GM23338 (cell line): ENCODE data around the gene PHTF1. TPM values are rescaled to one million over a fixed set of nuclear protein-coding genes. Genes with fewer than 3 reads are reported as not detected.

ENCODE experiments used
- ATAC-seq: fragments of 200-7000 bp; cut with Tn5 transposase; 3 replicates; pipeline ENCODE4 v1.9.1; 2020
- DNase-seq: peaks from one replicate; pipeline ENCODE4 v3.0.0-alpha.2; 2015; ENCODE audit warnings: low spot score
- H2AFZ ChIP-seq: fragments of 200-600 bp; sonication (generic); 2 replicates; pipeline ENCODE4 v1.8.0; 2016; ENCODE audit warnings: antibody characterized with exemption, mild to moderate bottlenecking, moderate library complexity
- H3F3A ChIP-seq: fragments of 200-600 bp; sonication (generic); replicated peaks from 2 replicates; pipeline ENCODE4 v1.8.0; 2017; ENCODE audit warnings: antibody characterized with exemption, mixed run types, low read depth
- H3K27ac ChIP-seq: fragments of 200-600 bp; sonication (generic); 2 replicates; pipeline ENCODE4 v1.6.1; 2016; ENCODE audit warnings: low read depth
- H3K27me3 ChIP-seq: fragments of 200-600 bp; sonication (generic); 2 replicates; pipeline ENCODE4 v1.8.0; 2016; ENCODE audit warnings: mild to moderate bottlenecking, mixed run types, moderate library complexity; ENCODE audit not compliant: insufficient read depth
- H3K36me3 ChIP-seq: fragments of 200-600 bp; sonication (generic); 2 replicates; pipeline ENCODE4 v1.8.0; 2016; ENCODE audit warnings: mild to moderate bottlenecking; ENCODE audit not compliant: insufficient read depth
- H3K4me1 ChIP-seq: fragments of 200-600 bp; sonication (generic); 2 replicates; pipeline ENCODE4 v1.8.0; 2016; ENCODE audit warnings: mild to moderate bottlenecking, moderate library complexity; ENCODE audit not compliant: insufficient read depth
- H3K4me2 ChIP-seq: fragments of 200-600 bp; sonication (generic); 2 replicates; pipeline ENCODE4 v1.7.1; 2017; ENCODE audit warnings: mixed run types
- H3K4me3 ChIP-seq: fragments of 200-600 bp; sonication (generic); 2 replicates; pipeline ENCODE4 v1.6.1; 2016; ENCODE audit warnings: mixed run types
- H3K79me2 ChIP-seq: fragments of 200-600 bp; sonication (generic); replicated peaks from 2 replicates; pipeline ENCODE4 v1.8.0; 2017; ENCODE audit warnings: mild to moderate bottlenecking; ENCODE audit not compliant: insufficient read depth
- H3K9me2 ChIP-seq: fragments of 200-600 bp; sonication (generic); 2 replicates; pipeline ENCODE4 v1.8.0; 2017; ENCODE audit not compliant: insufficient read depth
- H4K20me1 ChIP-seq: fragments of 200-600 bp; sonication (generic); replicated peaks from 2 replicates; pipeline ENCODE4 v1.8.0; 2017; ENCODE audit warnings: mild to moderate bottlenecking; ENCODE audit not compliant: insufficient read depth
- H3K27ac Mint-ChIP-seq: 2 replicates; pipeline ENCODE4 v1.8.0; 2020; ENCODE audit warnings: inconsistent platforms, mild to moderate bottlenecking, moderate library complexity, mixed read lengths
- H3K27me3 Mint-ChIP-seq: 3 replicates; pipeline ENCODE4 v1.8.0; 2022; ENCODE audit warnings: low read depth, mild to moderate bottlenecking, moderate library complexity, mixed read lengths, inconsistent platforms; ENCODE audit not compliant: insufficient read depth, poor library complexity
- H3K36me3 Mint-ChIP-seq: 3 replicates; pipeline ENCODE4 v1.8.0; 2021; ENCODE audit warnings: low read depth, mild to moderate bottlenecking, inconsistent platforms, moderate library complexity, mixed read lengths
- H3K4me1 Mint-ChIP-seq: 3 replicates; pipeline ENCODE4 v1.8.0; 2020; ENCODE audit warnings: mild to moderate bottlenecking, inconsistent platforms, mixed read lengths
- H3K4me3 Mint-ChIP-seq: 3 replicates; pipeline ENCODE4 v1.8.0; 2021; ENCODE audit warnings: moderate library complexity, mild to moderate bottlenecking, inconsistent platforms, mixed read lengths
- H3K9me3 Mint-ChIP-seq: 3 replicates; pipeline ENCODE4 v1.8.0; 2020; ENCODE audit warnings: moderate library complexity, mild to moderate bottlenecking, inconsistent platforms, mixed read lengths
- CREB1 ChIP-seq: fragments of 250-450 bp; sonication (Bioruptor Pico); IDR thresholded peaks from 2 replicates; pipeline ENCODE4 v1.5.0; 2020; ENCODE audit warnings: low read depth, mild to moderate bottlenecking, moderate library complexity
- EZH2 ChIP-seq: fragments of 200-600 bp; sonication (generic); IDR thresholded peaks from one replicate; pipeline ENCODE4 v1.8.0; 2017; ENCODE audit warnings: antibody characterized with exemption, mild to moderate bottlenecking, low read depth; ENCODE audit not compliant: unreplicated experiment
- EZH2phosphoT487 ChIP-seq: fragments of 200-600 bp; sonication (generic); IDR thresholded peaks from one replicate; pipeline ENCODE4 v1.8.1; 2018; ENCODE audit warnings: antibody characterized with exemption; ENCODE audit not compliant: unreplicated experiment
- JUNB ChIP-seq: IDR thresholded peaks from one replicate; pipeline ENCODE4 v1.6.1; 2016; ENCODE audit warnings: antibody characterized with exemption; ENCODE audit not compliant: unreplicated experiment
- POLR2AphosphoS5 ChIP-seq: IDR thresholded peaks from 2 replicates; pipeline ENCODE4 v1.6.1; 2016; ENCODE audit warnings: antibody characterized with exemption, low read depth
- STAT1 ChIP-seq: IDR thresholded peaks from one replicate; pipeline ENCODE4 v1.6.1; 2016; ENCODE audit warnings: antibody characterized with exemption; ENCODE audit not compliant: unreplicated experiment
- ZNF114 ChIP-seq: fragments of 250-450 bp; sonication (Bioruptor Pico); IDR thresholded peaks from 2 replicates; pipeline ENCODE4 v1.5.0; 2020; ENCODE audit warnings: mild to moderate bottlenecking, moderate library complexity
- polyA plus RNA-seq: library from polyadenylated mRNA; unstranded; fragments of >200 nt; fragmentation: Nextera tagmentation; extraction: Ambion mirVana; gene quantifications from 2 replicates; pipeline ENCODE4 v1.2.1, GENCODE V29; 2016
- total RNA-seq: library from RNA; depleted of rRNA; stranded (reverse); fragments of >200 nt; shearing (Covaris generic); gene quantifications from 2 replicates; pipeline ENCODE4 v1.2.3, GENCODE V29; 2014
- TF ChIP-seq, protein P1 (sequence below): IDR thresholded peaks from 2 replicates; pipeline ENCODE4 v1.6.1; 2016; ENCODE audit warnings: antibody characterized with exemption
- TF ChIP-seq, protein P2 (sequence below), 2 experiments: fragments of 200-600 bp in 1 of 2; sonication (generic) in 1 of 2; conservative IDR thresholded peaks; 2 replicates each; pipeline versions ENCODE4 v1.5.1 to v1.6.1; 2016 to 2017; ENCODE audit warnings: antibody characterized with exemption in 2 of 2, low read depth in 2 of 2, mild to moderate bottlenecking in 2 of 2, moderate library complexity in 1 of 2
- TF ChIP-seq, protein P3 (sequence below): IDR thresholded peaks from one replicate; pipeline ENCODE4 v1.6.1; 2018; ENCODE audit warnings: antibody characterized with exemption; ENCODE audit not compliant: unreplicated experiment
- TF ChIP-seq, protein P4 (sequence below): fragments of 250-450 bp; sonication (Bioruptor Pico); IDR thresholded peaks from 2 replicates; pipeline ENCODE4 v1.5.0; 2020; ENCODE audit warnings: mild to moderate bottlenecking, moderate library complexity

Gene PHTF1
- total and polyA plus RNA-seq, 2 experiments from 2014 or later: 19.1 to 21.6 TPM

- H3K79me2 ChIP-seq: no peaks in the 10 kb centered on the region
- Mint-ChIP-seq H3K4me1 (no peaks in the 10 kb centered on the region), H3K36me3 (no peaks in the 10 kb centered on the region), H3K9me3 (no peaks in the 10 kb centered on the region), H3K27me3 (no peaks in the 10 kb centered on the region), H3K27ac (no peak overlapping the region), H3K4me3 (no peak overlapping the region)
- no peaks in the 10 kb centered on the region for H3K36me3 ChIP-seq
- no peak for TF ChIP-seq STAT1
- no peak for TF ChIP-seq ZNF114
- no peak for TF ChIP-seq EZH2
- TF ChIP-seq, protein P1, sequence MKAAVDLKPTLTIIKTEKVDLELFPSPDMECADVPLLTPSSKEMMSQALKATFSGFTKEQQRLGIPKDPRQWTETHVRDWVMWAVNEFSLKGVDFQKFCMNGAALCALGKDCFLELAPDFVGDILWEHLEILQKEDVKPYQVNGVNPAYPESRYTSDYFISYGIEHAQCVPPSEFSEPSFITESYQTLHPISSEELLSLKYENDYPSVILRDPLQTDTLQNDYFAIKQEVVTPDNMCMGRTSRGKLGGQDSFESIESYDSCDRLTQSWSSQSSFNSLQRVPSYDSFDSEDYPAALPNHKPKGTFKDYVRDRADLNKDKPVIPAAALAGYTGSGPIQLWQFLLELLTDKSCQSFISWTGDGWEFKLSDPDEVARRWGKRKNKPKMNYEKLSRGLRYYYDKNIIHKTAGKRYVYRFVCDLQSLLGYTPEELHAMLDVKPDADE: no peak
- no peak for TF ChIP-seq EZH2phosphoT487
- TF ChIP-seq, protein P2, sequence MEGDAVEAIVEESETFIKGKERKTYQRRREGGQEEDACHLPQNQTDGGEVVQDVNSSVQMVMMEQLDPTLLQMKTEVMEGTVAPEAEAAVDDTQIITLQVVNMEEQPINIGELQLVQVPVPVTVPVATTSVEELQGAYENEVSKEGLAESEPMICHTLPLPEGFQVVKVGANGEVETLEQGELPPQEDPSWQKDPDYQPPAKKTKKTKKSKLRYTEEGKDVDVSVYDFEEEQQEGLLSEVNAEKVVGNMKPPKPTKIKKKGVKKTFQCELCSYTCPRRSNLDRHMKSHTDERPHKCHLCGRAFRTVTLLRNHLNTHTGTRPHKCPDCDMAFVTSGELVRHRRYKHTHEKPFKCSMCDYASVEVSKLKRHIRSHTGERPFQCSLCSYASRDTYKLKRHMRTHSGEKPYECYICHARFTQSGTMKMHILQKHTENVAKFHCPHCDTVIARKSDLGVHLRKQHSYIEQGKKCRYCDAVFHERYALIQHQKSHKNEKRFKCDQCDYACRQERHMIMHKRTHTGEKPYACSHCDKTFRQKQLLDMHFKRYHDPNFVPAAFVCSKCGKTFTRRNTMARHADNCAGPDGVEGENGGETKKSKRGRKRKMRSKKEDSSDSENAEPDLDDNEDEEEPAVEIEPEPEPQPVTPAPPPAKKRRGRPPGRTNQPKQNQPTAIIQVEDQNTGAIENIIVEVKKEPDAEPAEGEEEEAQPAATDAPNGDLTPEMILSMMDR (conservative IDR thresholded peaks at IDR 0.05; ENCODE audit: low read depth in 2 of 2): no peak
- no peak for TF ChIP-seq JUNB
- TF ChIP-seq, protein P3, sequence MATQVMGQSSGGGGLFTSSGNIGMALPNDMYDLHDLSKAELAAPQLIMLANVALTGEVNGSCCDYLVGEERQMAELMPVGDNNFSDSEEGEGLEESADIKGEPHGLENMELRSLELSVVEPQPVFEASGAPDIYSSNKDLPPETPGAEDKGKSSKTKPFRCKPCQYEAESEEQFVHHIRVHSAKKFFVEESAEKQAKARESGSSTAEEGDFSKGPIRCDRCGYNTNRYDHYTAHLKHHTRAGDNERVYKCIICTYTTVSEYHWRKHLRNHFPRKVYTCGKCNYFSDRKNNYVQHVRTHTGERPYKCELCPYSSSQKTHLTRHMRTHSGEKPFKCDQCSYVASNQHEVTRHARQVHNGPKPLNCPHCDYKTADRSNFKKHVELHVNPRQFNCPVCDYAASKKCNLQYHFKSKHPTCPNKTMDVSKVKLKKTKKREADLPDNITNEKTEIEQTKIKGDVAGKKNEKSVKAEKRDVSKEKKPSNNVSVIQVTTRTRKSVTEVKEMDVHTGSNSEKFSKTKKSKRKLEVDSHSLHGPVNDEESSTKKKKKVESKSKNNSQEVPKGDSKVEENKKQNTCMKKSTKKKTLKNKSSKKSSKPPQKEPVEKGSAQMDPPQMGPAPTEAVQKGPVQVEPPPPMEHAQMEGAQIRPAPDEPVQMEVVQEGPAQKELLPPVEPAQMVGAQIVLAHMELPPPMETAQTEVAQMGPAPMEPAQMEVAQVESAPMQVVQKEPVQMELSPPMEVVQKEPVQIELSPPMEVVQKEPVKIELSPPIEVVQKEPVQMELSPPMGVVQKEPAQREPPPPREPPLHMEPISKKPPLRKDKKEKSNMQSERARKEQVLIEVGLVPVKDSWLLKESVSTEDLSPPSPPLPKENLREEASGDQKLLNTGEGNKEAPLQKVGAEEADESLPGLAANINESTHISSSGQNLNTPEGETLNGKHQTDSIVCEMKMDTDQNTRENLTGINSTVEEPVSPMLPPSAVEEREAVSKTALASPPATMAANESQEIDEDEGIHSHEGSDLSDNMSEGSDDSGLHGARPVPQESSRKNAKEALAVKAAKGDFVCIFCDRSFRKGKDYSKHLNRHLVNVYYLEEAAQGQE: no peak
- no peak for TF ChIP-seq CREB1 (CRISPR knock-in tag)
- TF ChIP-seq, protein P4, sequence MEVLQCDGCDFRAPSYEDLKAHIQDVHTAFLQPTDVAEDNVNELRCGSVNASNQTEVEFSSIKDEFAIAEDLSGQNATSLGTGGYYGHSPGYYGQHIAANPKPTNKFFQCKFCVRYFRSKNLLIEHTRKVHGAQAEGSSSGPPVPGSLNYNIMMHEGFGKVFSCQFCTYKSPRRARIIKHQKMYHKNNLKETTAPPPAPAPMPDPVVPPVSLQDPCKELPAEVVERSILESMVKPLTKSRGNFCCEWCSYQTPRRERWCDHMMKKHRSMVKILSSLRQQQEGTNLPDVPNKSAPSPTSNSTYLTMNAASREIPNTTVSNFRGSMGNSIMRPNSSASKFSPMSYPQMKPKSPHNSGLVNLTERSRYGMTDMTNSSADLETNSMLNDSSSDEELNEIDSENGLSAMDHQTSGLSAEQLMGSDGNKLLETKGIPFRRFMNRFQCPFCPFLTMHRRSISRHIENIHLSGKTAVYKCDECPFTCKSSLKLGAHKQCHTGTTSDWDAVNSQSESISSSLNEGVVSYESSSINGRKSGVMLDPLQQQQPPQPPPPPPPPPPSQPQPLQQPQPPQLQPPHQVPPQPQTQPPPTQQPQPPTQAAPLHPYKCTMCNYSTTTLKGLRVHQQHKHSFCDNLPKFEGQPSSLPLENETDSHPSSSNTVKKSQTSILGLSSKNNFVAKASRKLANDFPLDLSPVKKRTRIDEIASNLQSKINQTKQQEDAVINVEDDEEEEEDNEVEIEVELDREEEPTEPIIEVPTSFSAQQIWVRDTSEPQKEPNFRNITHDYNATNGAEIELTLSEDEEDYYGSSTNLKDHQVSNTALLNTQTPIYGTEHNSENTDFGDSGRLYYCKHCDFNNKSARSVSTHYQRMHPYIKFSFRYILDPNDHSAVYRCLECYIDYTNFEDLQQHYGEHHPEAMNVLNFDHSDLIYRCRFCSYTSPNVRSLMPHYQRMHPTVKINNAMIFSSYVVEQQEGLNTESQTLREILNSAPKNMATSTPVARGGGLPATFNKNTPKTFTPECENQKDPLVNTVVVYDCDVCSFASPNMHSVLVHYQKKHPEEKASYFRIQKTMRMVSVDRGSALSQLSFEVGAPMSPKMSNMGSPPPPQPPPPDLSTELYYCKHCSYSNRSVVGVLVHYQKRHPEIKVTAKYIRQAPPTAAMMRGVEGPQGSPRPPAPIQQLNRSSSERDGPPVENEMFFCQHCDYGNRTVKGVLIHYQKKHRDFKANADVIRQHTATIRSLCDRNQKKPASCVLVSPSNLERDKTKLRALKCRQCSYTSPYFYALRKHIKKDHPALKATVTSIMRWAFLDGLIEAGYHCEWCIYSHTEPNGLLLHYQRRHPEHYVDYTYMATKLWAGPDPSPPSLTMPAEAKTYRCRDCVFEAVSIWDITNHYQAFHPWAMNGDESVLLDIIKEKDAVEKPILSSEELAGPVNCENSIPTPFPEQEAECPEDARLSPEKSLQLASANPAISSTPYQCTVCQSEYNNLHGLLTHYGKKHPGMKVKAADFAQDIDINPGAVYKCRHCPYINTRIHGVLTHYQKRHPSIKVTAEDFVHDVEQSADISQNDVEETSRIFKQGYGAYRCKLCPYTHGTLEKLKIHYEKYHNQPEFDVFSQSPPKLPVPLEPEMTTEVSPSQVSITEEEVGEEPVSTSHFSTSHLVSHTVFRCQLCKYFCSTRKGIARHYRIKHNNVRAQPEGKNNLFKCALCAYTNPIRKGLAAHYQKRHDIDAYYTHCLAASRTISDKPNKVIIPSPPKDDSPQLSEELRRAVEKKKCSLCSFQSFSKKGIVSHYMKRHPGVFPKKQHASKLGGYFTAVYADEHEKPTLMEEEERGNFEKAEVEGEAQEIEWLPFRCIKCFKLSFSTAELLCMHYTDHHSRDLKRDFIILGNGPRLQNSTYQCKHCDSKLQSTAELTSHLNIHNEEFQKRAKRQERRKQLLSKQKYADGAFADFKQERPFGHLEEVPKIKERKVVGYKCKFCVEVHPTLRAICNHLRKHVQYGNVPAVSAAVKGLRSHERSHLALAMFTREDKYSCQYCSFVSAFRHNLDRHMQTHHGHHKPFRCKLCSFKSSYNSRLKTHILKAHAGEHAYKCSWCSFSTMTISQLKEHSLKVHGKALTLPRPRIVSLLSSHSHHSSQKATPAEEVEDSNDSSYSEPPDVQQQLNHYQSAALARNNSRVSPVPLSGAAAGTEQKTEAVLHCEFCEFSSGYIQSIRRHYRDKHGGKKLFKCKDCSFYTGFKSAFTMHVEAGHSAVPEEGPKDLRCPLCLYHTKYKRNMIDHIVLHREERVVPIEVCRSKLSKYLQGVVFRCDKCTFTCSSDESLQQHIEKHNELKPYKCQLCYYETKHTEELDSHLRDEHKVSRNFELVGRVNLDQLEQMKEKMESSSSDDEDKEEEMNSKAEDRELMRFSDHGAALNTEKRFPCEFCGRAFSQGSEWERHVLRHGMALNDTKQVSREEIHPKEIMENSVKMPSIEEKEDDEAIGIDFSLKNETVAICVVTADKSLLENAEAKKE (CRISPR knock-in tag): no peak
- no peak for TF ChIP-seq POLR2AphosphoS5
- ATAC-seq (no peak), DNase-seq (no peak)
- no peaks in the 10 kb centered on the region for H3K27me3 ChIP-seq
- no peaks in the 10 kb centered on the region for H3K4me1 ChIP-seq
- no peak overlapping the region for H3K4me2 ChIP-seq
- no peaks in the 10 kb centered on the region for H3F3A ChIP-seq
- H3K9me2 ChIP-seq: no peaks in the 10 kb centered on the region
- no peak overlapping the region for H2AFZ ChIP-seq
- no peak overlapping the region for H3K4me3 ChIP-seq
- H3K27ac ChIP-seq: no peak overlapping the region
- H4K20me1 ChIP-seq: no peaks in the 10 kb centered on the region
Measured at GRCh38 chr1:113657556-113658063, 101.7 kb downstream of the PHTF1 start.
